PFSK-1 (cell line): ENCODE data around the gene SYVN1.

Experiments used
- FOXP2 ChIP-seq: optimal IDR thresholded peaks from 2 replicates; pipeline ENCODE3; 2011; ENCODE audit warnings: borderline replicate concordance, control low read depth, inconsistent platforms; ENCODE audit not compliant: insufficient read depth; ENCODE audit errors: extremely low read length, extremely low read depth
- POLR2AphosphoS5 ChIP-seq: IDR thresholded peaks from 2 replicates; pipeline ENCODE4 v1.6.1; 2012; ENCODE audit warnings: low read depth, mild to moderate bottlenecking, control low read depth, low read length, moderate library complexity
- REST ChIP-seq, 2 experiments: IDR thresholded peaks; 2 replicates each; pipeline versions ENCODE4 v1.6.1 to v1.8.0; 2011 to 2012; ENCODE audit warnings: low read depth in 2 of 2, low read length in 2 of 2, control low read depth in 1 of 2, inconsistent platforms in 1 of 2, mild to moderate bottlenecking in 1 of 2, moderate library complexity in 1 of 2; ENCODE audit not compliant: insufficient read depth in 1 of 2
- SIN3A ChIP-seq: IDR thresholded peaks from 2 replicates; pipeline ENCODE4 v1.6.1; 2012; ENCODE audit warnings: mild to moderate bottlenecking, low read length, moderate library complexity, borderline replicate concordance; ENCODE audit not compliant: insufficient read depth
- TAF1 ChIP-seq: IDR thresholded peaks from 2 replicates; pipeline ENCODE4 v1.6.1; 2012; ENCODE audit warnings: low read length, control low read depth, borderline replicate concordance; ENCODE audit not compliant: insufficient read depth

SYVN1 gene

GRCh38 chr11:65157336-65157735 lies 23.0 kb upstream of the SYVN1 start:
- TF ChIP-seq POLR2AphosphoS5 (no peak), TAF1 (no peak), SIN3A (no peak), REST (IDR thresholded peaks at IDR 0.05; ENCODE audit: insufficient read depth in 1 of 2, low read depth in 2 of 2, low read length in 2 of 2) (no peak)

GRCh38 chr11:65156926-65157325 lies 22.6 kb upstream of the SYVN1 start:
- TF ChIP-seq FOXP2 = no peak
- TF ChIP-seq TAF1 = no peak
- TF ChIP-seq POLR2AphosphoS5 = no peak
- no peak for TF ChIP-seq REST (IDR thresholded peaks at IDR 0.05; ENCODE audit: insufficient read depth in 1 of 2, low read depth in 2 of 2, low read length in 2 of 2)
- no peak for TF ChIP-seq SIN3A

GRCh38 chr11:65156256-65156655 lies 21.9 kb upstream of the SYVN1 start:
- TF ChIP-seq TAF1 (no peak), POLR2AphosphoS5 (no peak), REST (IDR thresholded peaks at IDR 0.05; ENCODE audit: insufficient read depth in 1 of 2, low read depth in 2 of 2, low read length in 2 of 2) (no peak), SIN3A (no peak), FOXP2 (no peak)

GRCh38 chr11:65152122-65152521 lies 17.8 kb upstream of the SYVN1 start:
- TF ChIP-seq TAF1 (no peak), REST (IDR thresholded peaks at IDR 0.05; ENCODE audit: insufficient read depth in 1 of 2, low read depth in 2 of 2, low read length in 2 of 2) (no peak), SIN3A (no peak), POLR2AphosphoS5 (no peak), FOXP2 (no peak)

GRCh38 chr11:65151331-65151899 lies 17.1 kb upstream of the SYVN1 start:
- no peak for TF ChIP-seq POLR2AphosphoS5
- no peak for TF ChIP-seq FOXP2
